GM12878 (cell line): ENCODE results near the gene BEST1. TPM values are rescaled to one million over a fixed set of nuclear protein-coding genes. Genes with fewer than 3 reads are reported as not detected.

ENCODE experiments used
- ATAC-seq: fragments of 200-7000 bp; cut with Tn5 transposase; 3 replicates; pipeline ENCODE4 v1.9.1; 2020; ENCODE audit warnings: mild to moderate bottlenecking, moderate library complexity
- BruUV-seq: library from RNA; stranded (reverse); fragments of 400-500 nt; replicated peaks from 2 replicates; lab custom pipeline; 2021; lab: Mats Ljungman, UMichigan
- CTCF ChIA-PET: fragments of 300-600 bp; sonication (Branson Sonifier 250); formaldehyde crosslinking; extraction: SDS; loops from one replicate; lab custom pipeline; 2021; ENCODE audit warnings: inconsistent platforms; lab: Yijun Ruan, JAX
- POLR2A ChIA-PET: fragments of 350-600 bp; formaldehyde crosslinking; extraction: SDS; loops from one replicate; lab custom pipeline; 2021; ENCODE audit warnings: inconsistent platforms; lab: Charles Lee
- RAD21 ChIA-PET: fragments of 300-600 bp; sonication (Branson Sonifier 250); formaldehyde crosslinking; loops from one replicate; lab custom pipeline; 2023; ENCODE audit warnings: antibody characterized with exemption; ENCODE audit not compliant: unreplicated experiment; lab: Charles Lee
- SMC1A ChIA-PET: fragments of 300-600 bp; sonication (Branson Sonifier 250); formaldehyde crosslinking; loops from one replicate; lab custom pipeline; 2023; ENCODE audit not compliant: unreplicated experiment, uncharacterized antibody; lab: Charles Lee
- DNase-seq: peaks from one replicate; pipeline ENCODE4 v3.0.0-alpha.2; 2011; ENCODE audit warnings: low read depth, low spot score
- FAIRE-seq: peaks from 3 replicates; lab custom pipeline; 2011; peaks lifted over from hg19 to GRCh38; lab: Jason Lieb, UNC
- H2AFZ ChIP-seq: 2 replicates; pipeline ENCODE4 v1.6.0; 2011; ENCODE audit warnings: low read depth, low read length, control low read depth; ENCODE audit not compliant: control insufficient read depth
- H3K27ac ChIP-seq: 2 replicates; pipeline ENCODE4 v1.5.1; 2011; ENCODE audit warnings: control low read depth; ENCODE audit not compliant: control insufficient read depth, insufficient read depth
- H3K27me3 ChIP-seq, 2 experiments: replicated peaks in 1 of 2; 2 replicates each; pipeline versions ENCODE4 v1.6.0 to v1.6.1; 2011; ENCODE audit warnings: low read length in 1 of 2; ENCODE audit not compliant: control insufficient read depth in 2 of 2, insufficient read depth in 2 of 2
- H3K36me3 ChIP-seq, 2 experiments: 2 replicates each; pipeline ENCODE4 v1.5.1; 2011; ENCODE audit warnings: low read length in 1 of 2; ENCODE audit not compliant: control insufficient read depth in 2 of 2, insufficient read depth in 2 of 2
- H3K4me1 ChIP-seq: 2 replicates; pipeline ENCODE4 v1.6.1; 2011; ENCODE audit warnings: mild to moderate bottlenecking, low read length, moderate library complexity, mixed read lengths; ENCODE audit not compliant: control insufficient read depth, insufficient read depth
- H3K4me2 ChIP-seq: 2 replicates; pipeline ENCODE4 v1.6.0; 2011; ENCODE audit warnings: control low read depth; ENCODE audit not compliant: control insufficient read depth, insufficient read depth
- H3K4me3 ChIP-seq: fragments of 200-600 bp; sonication (generic); 2 replicates; pipeline ENCODE4 v1.5.1; 2016
- H3K79me2 ChIP-seq: 2 replicates; pipeline ENCODE4 v1.6.0; 2011; ENCODE audit warnings: low read length; ENCODE audit not compliant: control insufficient read depth, insufficient read depth
- H3K9ac ChIP-seq: 2 replicates; pipeline ENCODE4 v1.8.0; 2011; ENCODE audit warnings: low read length, control low read depth, mixed read lengths; ENCODE audit not compliant: control insufficient read depth, insufficient read depth
- H3K9me3 ChIP-seq: replicated peaks from 3 replicates; pipeline ENCODE4 v1.5.1; 2011; ENCODE audit warnings: mild to moderate bottlenecking, low read length; ENCODE audit not compliant: control insufficient read depth, insufficient read depth
- H4K20me1 ChIP-seq: 2 replicates; pipeline ENCODE4 v1.6.0; 2011; ENCODE audit not compliant: control insufficient read depth, insufficient read depth
- CHD1 ChIP-seq: IDR thresholded peaks from 2 replicates; pipeline ENCODE4 v1.6.1; 2012; ENCODE audit warnings: low read depth, low read length, improper control_type of control experiment
- CTCF ChIP-seq, 3 experiments: IDR thresholded peaks in 2 of 3; conservative IDR thresholded peaks in 1 of 3; 2 replicates each; pipeline ENCODE4 v1.5.1; 2011; ENCODE audit warnings: low read depth in 3 of 3, low read length in 3 of 3, mild to moderate bottlenecking in 3 of 3, control low read depth in 2 of 3, moderate library complexity in 2 of 3, inconsistent platforms in 1 of 3, mixed read lengths in 1 of 3; ENCODE audit not compliant: control insufficient read depth in 2 of 3, insufficient read depth in 1 of 3; ENCODE audit errors: extremely low read depth in 1 of 3
- CUX1 ChIP-seq: IDR thresholded peaks from 2 replicates; pipeline ENCODE4 v1.6.1; 2012; ENCODE audit warnings: improper control_type of control experiment, low read depth, low read length; ENCODE audit not compliant: insufficient replicate concordance
- EZH2 ChIP-seq: IDR thresholded peaks from 2 replicates; pipeline ENCODE4 v1.6.1; 2012; ENCODE audit warnings: low read depth, mild to moderate bottlenecking, control low read depth, inconsistent platforms, low read length, borderline replicate concordance; ENCODE audit not compliant: control insufficient read depth
- HSF1 ChIP-seq: fragments of 150-350 bp; IDR thresholded peaks from 2 replicates; pipeline ENCODE4 v1.6.1; 2014; ENCODE audit warnings: mild to moderate bottlenecking, low read depth, low read length
- MLLT1 ChIP-seq: fragments of 450-650 bp; IDR thresholded peaks from 2 replicates; pipeline ENCODE4 v1.6.1; 2016; ENCODE audit warnings: mild to moderate bottlenecking
- MTA3 ChIP-seq: IDR thresholded peaks from 2 replicates; pipeline ENCODE4 v1.6.1; 2012; ENCODE audit warnings: low read length, inconsistent platforms, borderline replicate concordance
- TAF1 ChIP-seq: IDR thresholded peaks from 2 replicates; pipeline ENCODE4 v1.6.1; 2011; ENCODE audit warnings: mild to moderate bottlenecking, low read depth, low read length, borderline replicate concordance
- WGBS: methylation state at CpG from one replicate; pipeline ENCODE4 v1.1.6; 2016; ENCODE audit warnings: low lambda C conversion rate; ENCODE audit not compliant: insufficient replicate concordance, insufficient coverage; ENCODE audit errors: missing lambda C conversion rate; 5-methylcytosine and 5-hydroxymethylcytosine counted together
- in situ Hi-C: fragments of 300-500 bp; cut with MboI; formaldehyde crosslinking; loops from 9 replicates; pipeline ENCODE4 v1.14.3; 2018; ENCODE audit warnings: mixed read lengths
- intact Hi-C: fragments of 100-400 bp; cut with micrococcal nuclease; formaldehyde crosslinking; loops from one replicate; pipeline ENCODE4 v1.14.2; 2022; ENCODE audit not compliant: unreplicated experiment
- polyA plus RNA-seq, 11 experiments: library from polyadenylated mRNA; depleted of rRNA in 4 of 11; unstranded in 6 of 11; stranded (reverse) in 5 of 11; fragments of >200 nt; fragmentation: Nextera tagmentation in 4 of 11; fragmentation: Illumina TruSeq in 1 of 11; extraction: Ambion mirVana in 4 of 11; extraction: Trizol in 1 of 11; gene quantifications; 1 replicate in 1 of 11; 2 replicates in 10 of 11; pipeline versions ENCODE4 v1.2.1 to v1.2.3, GENCODE V29; 2011 to 2016; ENCODE audit warnings: inconsistent platforms in 2 of 11, missing spikeins in 2 of 11, low read depth in 1 of 11
- total RNA-seq, 4 experiments: library from RNA; depleted of rRNA in 3 of 4; stranded (reverse); fragments of >200 nt in 3 of 4; fragmentation: Illumina TruSeq in 1 of 4; extraction: Trizol in 1 of 4; gene quantifications; 2 replicates each; pipeline versions ENCODE4 v1.2.1 to v1.2.3, GENCODE V29; 2013 to 2021

Gene BEST1
- total and polyA plus RNA-seq, 10 of the 15 experiments (the other 5 are each of a cell fraction or from before 2014, with no cell fraction given) = 0.03 to 3.4 (median 0.15) TPM; not detected in 1

- TF ChIP-seq MLLT1 (no peak), TAF1 (no peak), EZH2 (no peak), CHD1 (no peak)
Observed at GRCh38 chr11:61912991-61913698, 37.0 kb upstream of the BEST1 start (continued).

GRCh38 chr11:61913699-61914395 is 36.3 kb upstream of the BEST1 start:
- in situ Hi-C loops = no loop called here
- ATAC-seq (no peak), DNase-seq (no peak), FAIRE-seq (no peak)
- intact Hi-C loops = no loop called here
- no peak overlapping the region for H2AFZ ChIP-seq
- no peaks in the 10 kb centered on the region for H3K36me3 ChIP-seq
- BruUV-seq = no TSS peak
- H3K27me3 ChIP-seq = peaks cover 4 to 8% of the 10 kb centered on the region in 2 experiments; a peak in 3 of 4 replicates
- CTCF ChIA-PET = interaction anchor here (1.1 to 1.9 kb wide), 2 partner anchors 15 to 168 kb away, joined by 5 to 12 read pairs; no protein-coding TSS in a partner anchor
- no peaks in the 10 kb centered on the region for H3K79me2 ChIP-seq
- RAD21 ChIA-PET = interaction anchor here (1.7 kb wide), 1 partner anchor 168 kb away, joined by 5 read pairs; no protein-coding TSS in a partner anchor
- WGBS = 20% methylated on average over 8 of the region's 8 CpGs
- no peak overlapping the region for H3K9ac ChIP-seq
- H3K4me3 ChIP-seq = no peak overlapping the region
- H4K20me1 ChIP-seq = no peaks in the 10 kb centered on the region
- POLR2A ChIA-PET = no interaction called here
- H3K27ac ChIP-seq = no peak overlapping the region
- SMC1A ChIA-PET = no interaction called here
- H3K9me3 ChIP-seq = no peaks in the 10 kb centered on the region
- no peaks in the 10 kb centered on the region for H3K4me1 ChIP-seq
- H3K4me2 ChIP-seq = no peak overlapping the region
- TF ChIP-seq CUX1 (no peak), MTA3 (no peak), HSF1 (no peak), CTCF (IDR thresholded peaks at IDR 0.05 in 2 of 3, conservative IDR thresholded peaks at IDR 0.05 in 1 of 3; ENCODE audit: control insufficient read depth in 2 of 3, extremely low read depth in 1 of 3, insufficient read depth in 1 of 3, low read depth in 3 of 3, low read length in 3 of 3) (no peak)
